Measurements from ENCODE around the gene ARID4B. TPM values are rescaled to one million over a fixed set of nuclear protein-coding genes. Genes with fewer than 3 reads are reported as not detected.

ARID4B gene
- total and polyA plus RNA-seq, 2 of the 13 experiments (the other 11 are each of a cell fraction or from before 2014, with no cell fraction given) = 9.7 to 24.6 TPM

DNA sequence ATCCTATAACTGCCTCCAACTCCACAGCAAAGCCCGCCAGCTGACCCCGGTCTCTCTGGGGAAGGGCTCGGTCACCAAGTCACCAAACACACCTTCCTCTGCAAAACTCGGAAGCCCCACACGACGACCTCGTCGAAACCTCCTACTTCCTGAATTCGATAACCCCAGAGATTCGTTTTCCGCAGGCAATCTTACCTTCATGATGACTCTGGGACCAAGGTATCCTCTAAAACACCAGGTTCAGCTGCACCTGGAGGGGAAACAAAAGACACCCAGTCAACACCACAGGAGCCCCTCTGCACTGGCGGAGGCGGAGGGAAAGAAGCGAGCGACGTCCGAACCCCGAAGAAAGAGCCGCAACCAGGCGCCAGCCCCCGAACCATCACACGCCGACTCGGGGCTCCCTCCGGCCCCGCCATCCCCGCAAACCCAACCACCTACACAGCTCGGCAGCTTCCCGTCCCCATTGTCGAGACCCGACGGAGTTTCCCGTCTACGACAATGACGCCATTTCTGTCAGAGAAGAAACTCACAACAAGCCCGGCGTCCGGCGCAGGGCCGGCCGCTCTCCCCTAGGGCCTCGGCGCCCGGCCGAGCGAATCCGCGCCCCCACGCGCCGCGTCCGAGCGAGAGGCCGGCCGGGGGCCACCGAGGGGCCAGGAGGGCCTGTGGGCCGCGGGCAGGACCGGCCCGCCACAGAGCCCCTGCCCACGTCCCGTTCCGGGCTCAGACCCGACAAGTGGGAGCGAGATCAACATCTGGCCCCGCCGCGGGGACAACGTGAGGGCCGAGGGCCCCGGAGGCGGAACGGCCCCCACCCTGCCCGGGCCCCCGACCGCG lies 1.0 kb downstream of the ARID4B start (continued):
- TF ChIP-seq HES4 (CRISPR knock-in tag; IDR thresholded peaks at IDR 0.05; ENCODE audit: borderline replicate concordance) (peak; percentile 62; the same call in 1 of the 2 replicates), ZNF777 (CRISPR knock-in tag; IDR thresholded peaks at IDR 0.05) (0 out of 2 replicates have a peak, but pooled peaks have one; percentile 45), FOXK2 (IDR thresholded peaks at IDR 0.05) (no peak), SKI (IDR thresholded peaks at IDR 0.05; ENCODE audit: partially characterized antibody) (no peak), ZNF30 (CRISPR knock-in tag; IDR thresholded peaks at IDR 0.05) (no peak), NR3C1 (CRISPR knock-in tag; IDR thresholded peaks at IDR 0.05) (no peak), HCFC1 (IDR thresholded peaks at IDR 0.05; ENCODE audit: low read depth, low read length) (no peak), KLF9 (CRISPR knock-in tag; IDR thresholded peaks at IDR 0.05; ENCODE audit: low read depth) (no peak), ZNF10 (CRISPR knock-in tag; IDR thresholded peaks at IDR 0.05; ENCODE audit: borderline replicate concordance, low read depth) (no peak), DNMT3B (CRISPR knock-in tag; conservative IDR thresholded peaks at IDR 0.05) (0 out of 2 replicates have a peak, but pooled peaks have one; percentile 55), ZNF230 (CRISPR knock-in tag; IDR thresholded peaks at IDR 0.05) (no peak), KLF11 (CRISPR knock-in tag; IDR thresholded peaks at IDR 0.05) (no peak), ZNF564 (CRISPR knock-in tag; IDR thresholded peaks at IDR 0.05) (no peak), SP2 (CRISPR knock-in tag; IDR thresholded peaks at IDR 0.05) (no peak), YEATS4 (CRISPR knock-in tag; IDR thresholded peaks at IDR 0.05; ENCODE audit: borderline replicate concordance) (peak; percentile 69)
- TF ChIP-seq, protein P1, sequence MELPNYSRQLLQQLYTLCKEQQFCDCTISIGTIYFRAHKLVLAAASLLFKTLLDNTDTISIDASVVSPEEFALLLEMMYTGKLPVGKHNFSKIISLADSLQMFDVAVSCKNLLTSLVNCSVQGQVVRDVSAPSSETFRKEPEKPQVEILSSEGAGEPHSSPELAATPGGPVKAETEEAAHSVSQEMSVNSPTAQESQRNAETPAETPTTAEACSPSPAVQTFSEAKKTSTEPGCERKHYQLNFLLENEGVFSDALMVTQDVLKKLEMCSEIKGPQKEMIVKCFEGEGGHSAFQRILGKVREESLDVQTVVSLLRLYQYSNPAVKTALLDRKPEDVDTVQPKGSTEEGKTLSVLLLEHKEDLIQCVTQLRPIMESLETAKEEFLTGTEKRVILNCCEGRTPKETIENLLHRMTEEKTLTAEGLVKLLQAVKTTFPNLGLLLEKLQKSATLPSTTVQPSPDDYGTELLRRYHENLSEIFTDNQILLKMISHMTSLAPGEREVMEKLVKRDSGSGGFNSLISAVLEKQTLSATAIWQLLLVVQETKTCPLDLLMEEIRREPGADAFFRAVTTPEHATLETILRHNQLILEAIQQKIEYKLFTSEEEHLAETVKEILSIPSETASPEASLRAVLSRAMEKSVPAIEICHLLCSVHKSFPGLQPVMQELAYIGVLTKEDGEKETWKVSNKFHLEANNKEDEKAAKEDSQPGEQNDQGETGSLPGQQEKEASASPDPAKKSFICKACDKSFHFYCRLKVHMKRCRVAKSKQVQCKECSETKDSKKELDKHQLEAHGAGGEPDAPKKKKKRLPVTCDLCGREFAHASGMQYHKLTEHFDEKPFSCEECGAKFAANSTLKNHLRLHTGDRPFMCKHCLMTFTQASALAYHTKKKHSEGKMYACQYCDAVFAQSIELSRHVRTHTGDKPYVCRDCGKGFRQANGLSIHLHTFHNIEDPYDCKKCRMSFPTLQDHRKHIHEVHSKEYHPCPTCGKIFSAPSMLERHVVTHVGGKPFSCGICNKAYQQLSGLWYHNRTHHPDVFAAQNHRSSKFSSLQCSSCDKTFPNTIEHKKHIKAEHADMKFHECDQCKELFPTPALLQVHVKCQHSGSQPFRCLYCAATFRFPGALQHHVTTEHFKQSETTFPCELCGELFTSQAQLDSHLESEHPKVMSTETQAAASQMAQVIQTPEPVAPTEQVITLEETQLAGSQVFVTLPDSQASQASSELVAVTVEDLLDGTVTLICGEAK (IDR thresholded peaks at IDR 0.05) = no peak
- TF ChIP-seq, protein P1 (CRISPR knock-in tag; IDR thresholded peaks at IDR 0.05) = no peak
- TF ChIP-seq, protein P2, sequence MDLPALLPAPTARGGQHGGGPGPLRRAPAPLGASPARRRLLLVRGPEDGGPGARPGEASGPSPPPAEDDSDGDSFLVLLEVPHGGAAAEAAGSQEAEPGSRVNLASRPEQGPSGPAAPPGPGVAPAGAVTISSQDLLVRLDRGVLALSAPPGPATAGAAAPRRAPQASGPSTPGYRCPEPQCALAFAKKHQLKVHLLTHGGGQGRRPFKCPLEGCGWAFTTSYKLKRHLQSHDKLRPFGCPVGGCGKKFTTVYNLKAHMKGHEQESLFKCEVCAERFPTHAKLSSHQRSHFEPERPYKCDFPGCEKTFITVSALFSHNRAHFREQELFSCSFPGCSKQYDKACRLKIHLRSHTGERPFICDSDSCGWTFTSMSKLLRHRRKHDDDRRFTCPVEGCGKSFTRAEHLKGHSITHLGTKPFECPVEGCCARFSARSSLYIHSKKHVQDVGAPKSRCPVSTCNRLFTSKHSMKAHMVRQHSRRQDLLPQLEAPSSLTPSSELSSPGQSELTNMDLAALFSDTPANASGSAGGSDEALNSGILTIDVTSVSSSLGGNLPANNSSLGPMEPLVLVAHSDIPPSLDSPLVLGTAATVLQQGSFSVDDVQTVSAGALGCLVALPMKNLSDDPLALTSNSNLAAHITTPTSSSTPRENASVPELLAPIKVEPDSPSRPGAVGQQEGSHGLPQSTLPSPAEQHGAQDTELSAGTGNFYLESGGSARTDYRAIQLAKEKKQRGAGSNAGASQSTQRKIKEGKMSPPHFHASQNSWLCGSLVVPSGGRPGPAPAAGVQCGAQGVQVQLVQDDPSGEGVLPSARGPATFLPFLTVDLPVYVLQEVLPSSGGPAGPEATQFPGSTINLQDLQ (CRISPR knock-in tag; IDR thresholded peaks at IDR 0.05) = 0 out of 2 replicates have a peak, but pooled peaks have one; percentile 43
- TF ChIP-seq, protein P3, sequence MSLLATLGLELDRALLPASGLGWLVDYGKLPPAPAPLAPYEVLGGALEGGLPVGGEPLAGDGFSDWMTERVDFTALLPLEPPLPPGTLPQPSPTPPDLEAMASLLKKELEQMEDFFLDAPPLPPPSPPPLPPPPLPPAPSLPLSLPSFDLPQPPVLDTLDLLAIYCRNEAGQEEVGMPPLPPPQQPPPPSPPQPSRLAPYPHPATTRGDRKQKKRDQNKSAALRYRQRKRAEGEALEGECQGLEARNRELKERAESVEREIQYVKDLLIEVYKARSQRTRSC (CRISPR knock-in tag; IDR thresholded peaks at IDR 0.05; ENCODE audit: low read depth) = no peak

Data from HepG2 (cell line).